Measurements from ENCODE around the gene PSD. TPM values are rescaled to one million over a fixed set of nuclear protein-coding genes. Genes with fewer than 3 reads are reported as not detected.

PSD gene
- total RNA-seq, 2 experiments from 2014 or later, result 2.2 to 10.2 TPM

- no peak for TF ChIP-seq EZH2phosphoT487 (IDR thresholded peaks at IDR 0.05; ENCODE audit: borderline replicate concordance, low read depth, low read length)
- no peak for TF ChIP-seq CTCF (conservative IDR thresholded peaks at IDR 0.05; ENCODE audit: low read length)
- peaks cover 29% of the 10 kb centered on the region for H3K4me1 ChIP-seq (ENCODE audit: insufficient read depth, low read length, poor library complexity, severe bottlenecking)
- no peaks in the 10 kb centered on the region for H4K20me1 ChIP-seq (ENCODE audit: insufficient read depth, low read length)
- ChIA-PET CTCF (ENCODE audit: unreplicated experiment) (no interaction called here), POLR2A (interaction anchor here (0.7 kb wide), 1 partner anchor 651 kb away, joined by 5 read pairs; no protein-coding TSS in a partner anchor)
- H3K9me3 ChIP-seq (ENCODE audit: low read length), result no peaks in the 10 kb centered on the region
- H3K36me3 ChIP-seq (ENCODE audit: insufficient read depth, low read length), result peaks cover 43% of the 10 kb centered on the region
- DNase-seq (ENCODE audit: low spot score), result no peak
- H3K79me2 ChIP-seq (ENCODE audit: insufficient read depth, low read depth, low read length), result peaks cover 9% of the 10 kb centered on the region; the same call in 1 of the 2 replicates
- no peaks in the 10 kb centered on the region for H3K9me2 ChIP-seq (ENCODE audit: insufficient read depth, low read length)
- 0 out of 2 replicates have a peak overlapping the region, but pooled peaks have one; percentile 84 for H3K4me2 ChIP-seq (ENCODE audit: low read length)
- H3K4me3 ChIP-seq (ENCODE audit: low read depth, low read length, poor library complexity, severe bottlenecking), result no peak overlapping the region
- no TSS peak for BruUV-seq (replicated peaks)
- H3K27ac ChIP-seq (ENCODE audit: low read depth, low read length, poor library complexity, severe bottlenecking), result no peak overlapping the region
- intact Hi-C loops (cut with micrococcal nuclease; ENCODE audit: unreplicated experiment), result loop anchor here (5.0 kb wide), 2 partner anchors 65 to 230 kb away; no protein-coding TSS in a partner anchor
- no peak overlapping the region for H2AFZ ChIP-seq (ENCODE audit: low read length)
Measured at GRCh38 chr10:102397222-102398171, 21.1 kb downstream of the PSD start.

GRCh38 chr10:102396730-102397151 is 21.8 kb downstream of the PSD start:
- H3K4me3 ChIP-seq (ENCODE audit: low read depth, low read length, poor library complexity, severe bottlenecking), result peak overlapping the region; percentile 78
- POLR2A ChIA-PET, result no interaction called here
- no peak for TF ChIP-seq EZH2phosphoT487 (IDR thresholded peaks at IDR 0.05; ENCODE audit: borderline replicate concordance, low read depth, low read length)
- no peak for TF ChIP-seq CTCF (conservative IDR thresholded peaks at IDR 0.05; ENCODE audit: low read length)
- H4K20me1 ChIP-seq (ENCODE audit: insufficient read depth, low read length), result no peaks in the 10 kb centered on the region
- CTCF ChIA-PET (ENCODE audit: unreplicated experiment), result interaction anchor here (0.8 kb wide), 1 partner anchor 691 kb away, joined by 4 read pairs; no protein-coding TSS in a partner anchor
- peaks cover 29% of the 10 kb centered on the region for H3K4me1 ChIP-seq (ENCODE audit: insufficient read depth, low read length, poor library complexity, severe bottlenecking)
- intact Hi-C loops (cut with micrococcal nuclease; ENCODE audit: unreplicated experiment), result loop anchor here (5.0 kb wide), 2 partner anchors 66 to 229 kb away; no protein-coding TSS in a partner anchor
- no TSS peak for BruUV-seq (replicated peaks)
- no peak overlapping the region for H3K27ac ChIP-seq (ENCODE audit: low read depth, low read length, poor library complexity, severe bottlenecking)
- H3K9me2 ChIP-seq (ENCODE audit: insufficient read depth, low read length), result no peaks in the 10 kb centered on the region
- H3K36me3 ChIP-seq (ENCODE audit: insufficient read depth, low read length), result peaks cover 39% of the 10 kb centered on the region
- DNase-seq (ENCODE audit: low spot score), result no peak
- H3K9me3 ChIP-seq (ENCODE audit: low read length), result no peaks in the 10 kb centered on the region
- H3K79me2 ChIP-seq (ENCODE audit: insufficient read depth, low read depth, low read length), result peaks cover 9% of the 10 kb centered on the region; the same call in 1 of the 2 replicates
- no peak overlapping the region for H2AFZ ChIP-seq (ENCODE audit: low read length)
- H3K4me2 ChIP-seq (ENCODE audit: low read length), result peak overlapping the region; percentile 84

All from OCI-LY7 (cell line).